Activated CD4-positive, alpha-beta T cell treated with anti-CD3 and anti-CD28 coated beads, Interleukin-2, amount 50 U/mL, for 16 hours (primary cell): ENCODE measurements around the gene ATP8A2.
"Not testable (repeated sequence)": the region's sequence is repeated elsewhere in the genome, so short reads cannot be mapped to it uniquely, and the experiment has no call there.

ENCODE experiments used
- DNase-seq: peaks from one replicate; pipeline ENCODE4 v3.0.0-alpha.2; 2020

Gene ATP8A2

DNA sequence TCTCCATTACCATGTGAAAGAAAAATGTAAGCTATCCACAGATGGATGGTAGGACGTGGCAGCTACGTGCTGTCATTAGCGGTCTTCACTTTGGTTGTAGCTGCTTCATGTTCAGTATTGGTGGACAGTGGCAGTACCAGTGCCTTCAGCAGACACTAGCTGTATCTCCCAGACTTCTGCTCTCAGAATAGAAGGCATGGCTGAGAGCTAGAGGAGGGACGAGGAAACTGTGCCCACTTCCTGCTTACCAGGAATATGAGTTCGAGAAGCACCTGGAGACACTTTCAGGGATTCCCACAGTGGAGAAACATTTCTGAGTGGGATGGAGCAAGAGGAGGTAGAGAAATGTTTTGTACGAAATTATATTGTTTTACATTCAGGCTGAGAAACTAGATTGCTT is 686.9 kb downstream of the ATP8A2 start:
- no peak for DNase-seq

DNA sequence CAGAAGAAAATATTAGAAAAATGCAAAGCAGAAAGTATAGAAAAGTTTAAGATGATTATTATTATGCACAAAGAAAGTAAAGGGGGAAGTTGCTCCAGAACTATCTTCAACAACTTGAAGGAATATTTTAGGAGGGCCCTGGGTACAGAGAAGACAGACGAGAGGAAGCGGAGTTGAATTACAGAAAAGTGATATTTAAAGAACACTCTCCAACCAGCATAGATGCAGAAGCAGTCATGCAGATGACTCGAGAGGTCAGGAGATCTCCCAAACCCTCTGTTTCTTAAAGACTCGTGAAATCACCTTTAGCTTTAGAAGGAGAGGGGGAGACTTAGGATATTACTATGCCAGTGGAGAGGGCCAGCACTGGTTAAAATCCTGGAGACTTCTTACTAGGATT is 688.6 kb downstream of the ATP8A2 start:
- no peak for DNase-seq

DNA sequence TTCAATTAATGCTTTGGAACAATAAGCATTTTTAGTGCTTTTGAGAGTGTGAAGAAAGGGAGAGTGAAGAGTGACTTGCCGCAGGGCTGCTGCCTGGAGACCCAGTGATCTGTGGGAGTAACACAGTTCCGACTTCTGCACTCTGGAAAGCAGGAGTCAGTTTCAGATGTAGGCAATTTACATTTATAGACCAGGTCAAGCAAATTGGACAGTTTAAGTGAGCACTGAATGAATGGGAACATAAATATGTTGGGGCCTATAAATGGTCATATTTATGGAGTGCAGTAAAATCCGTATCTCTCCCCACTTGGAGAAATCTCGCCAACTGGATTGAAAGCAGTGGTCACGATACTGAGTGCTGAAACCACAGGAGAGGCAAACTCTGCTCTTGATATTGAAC is 689.5 kb downstream of the ATP8A2 start:
- DNase-seq: no peak

DNA sequence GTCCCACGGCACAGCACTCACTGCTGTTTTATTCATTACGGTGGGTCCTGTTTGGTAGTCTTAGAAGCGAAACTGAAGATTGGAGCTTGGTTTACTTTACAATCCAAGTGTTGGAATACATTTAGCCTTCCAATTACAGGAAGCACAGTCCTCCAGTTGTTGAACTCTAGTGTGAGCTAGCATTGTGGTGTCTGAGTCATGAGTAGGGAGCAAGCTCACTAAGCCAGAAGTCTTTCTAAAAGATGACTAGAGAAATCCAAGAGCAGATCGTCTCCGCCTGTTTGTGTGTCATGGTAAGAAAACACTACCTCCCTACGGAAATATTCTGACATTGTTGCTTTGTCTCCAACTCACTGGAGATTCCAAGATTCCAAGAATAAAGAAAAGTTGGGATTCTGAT is 690.2 kb downstream of the ATP8A2 start:
- no peak for DNase-seq

DNA sequence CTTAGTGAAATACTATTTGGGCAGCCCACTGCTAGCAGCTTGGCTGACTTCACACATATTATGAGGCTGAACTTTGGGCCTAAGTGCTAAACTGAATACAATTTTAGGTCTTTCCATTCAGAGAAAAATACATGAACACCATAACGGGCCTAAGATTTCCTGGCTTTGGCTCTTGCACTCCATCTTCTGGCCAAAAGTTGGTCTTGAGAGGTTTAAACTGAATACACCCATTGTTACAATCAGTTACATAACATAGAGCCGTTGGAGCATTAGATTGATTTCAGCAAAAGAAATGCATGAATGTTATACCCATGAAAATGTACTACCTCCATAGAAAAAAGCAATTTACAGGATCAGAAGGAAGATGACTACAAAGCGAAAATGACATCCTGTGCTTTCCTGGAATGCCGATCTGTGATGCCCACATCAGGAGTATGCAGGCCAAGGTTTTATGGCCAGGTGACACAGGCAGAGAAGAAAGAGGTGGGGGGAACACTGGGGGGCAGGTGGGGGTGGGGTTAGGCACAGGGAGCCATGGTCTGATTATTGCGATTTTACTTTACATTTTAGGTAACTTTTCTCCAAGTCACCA is 691.2 kb downstream of the ATP8A2 start:
- peak; percentile 44 for DNase-seq

DNA sequence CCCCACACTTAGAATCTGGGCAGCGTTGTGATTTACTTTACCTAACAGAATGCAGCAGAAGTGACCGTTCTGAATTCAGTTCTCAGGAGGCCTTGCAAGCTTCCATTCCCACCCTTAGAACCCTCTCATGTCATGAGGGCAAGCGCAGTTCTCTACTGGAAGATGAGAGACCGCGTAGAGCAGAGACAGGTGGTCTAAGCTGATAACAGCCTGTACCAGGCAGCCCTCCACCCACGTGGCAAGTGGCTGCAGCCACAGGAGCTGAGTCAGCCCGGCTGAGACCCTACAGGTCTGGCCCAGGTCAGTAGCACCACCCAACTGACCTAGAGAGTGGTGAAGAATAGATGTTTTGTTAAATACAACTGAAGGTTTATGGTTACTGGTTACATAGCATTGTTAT is 694.7 kb downstream of the ATP8A2 start:
- DNase-seq: not testable (repeated sequence)

DNA sequence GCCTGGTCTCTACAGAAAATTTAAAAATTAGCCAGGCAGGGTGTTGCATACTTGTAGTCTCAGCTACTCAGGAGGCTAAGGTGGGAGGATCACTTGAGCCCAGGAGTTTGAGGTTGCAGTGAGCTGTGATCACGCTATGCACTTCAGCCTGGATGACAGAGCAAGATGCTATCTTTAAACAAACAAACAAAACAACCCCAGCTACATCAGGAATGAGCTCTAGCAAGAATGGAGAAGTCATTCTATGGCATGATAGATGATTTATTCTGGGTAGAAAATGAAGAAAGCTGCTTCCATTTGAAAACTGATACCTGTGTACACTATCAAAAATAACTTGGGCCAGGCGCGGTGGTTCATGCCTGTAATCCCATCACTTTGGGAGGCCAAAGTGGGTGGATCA is 695.8 kb downstream of the ATP8A2 start:
- DNase-seq: no peak

DNA sequence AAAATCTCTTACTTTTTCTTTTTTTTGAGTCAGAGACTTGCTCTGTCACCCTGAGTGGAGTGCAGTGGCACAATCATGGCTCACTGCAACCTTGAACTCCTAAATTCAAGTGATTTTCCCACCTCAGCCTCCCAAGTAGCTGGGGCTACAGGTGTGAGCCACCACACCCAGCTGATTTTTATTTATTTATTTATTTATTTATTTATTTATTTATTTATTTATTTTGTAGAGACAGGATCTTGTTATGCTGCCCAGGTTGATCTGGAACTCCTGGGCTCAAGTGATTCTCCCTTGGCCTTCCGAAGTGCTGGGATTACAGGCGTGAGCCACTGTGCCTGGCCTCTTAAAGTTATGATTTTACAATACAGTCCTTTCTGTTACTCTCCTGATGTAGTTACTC is 696.6 kb downstream of the ATP8A2 start:
- DNase-seq: not testable (repeated sequence)

DNA sequence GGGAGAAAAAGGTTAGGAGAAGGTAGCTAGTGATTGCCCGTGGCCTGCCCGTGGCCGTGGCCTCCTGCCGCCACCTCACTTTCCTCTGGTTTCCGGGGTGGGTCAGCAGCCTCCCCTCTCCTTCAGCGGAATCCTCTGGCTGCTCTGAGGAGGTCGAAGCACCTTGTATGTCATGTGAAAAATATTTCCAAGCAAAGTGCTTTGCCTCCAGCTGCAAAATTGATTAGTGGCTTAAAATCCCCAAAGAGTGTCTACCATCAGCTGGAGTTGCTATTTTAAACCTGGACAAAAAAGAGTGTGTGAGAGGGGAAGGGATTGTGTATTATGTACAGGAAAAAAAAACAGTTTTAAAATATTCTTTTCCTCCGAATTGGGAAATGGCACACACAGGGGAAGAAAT is 697.9 kb downstream of the ATP8A2 start:
- DNase-seq: not testable (repeated sequence)

DNA sequence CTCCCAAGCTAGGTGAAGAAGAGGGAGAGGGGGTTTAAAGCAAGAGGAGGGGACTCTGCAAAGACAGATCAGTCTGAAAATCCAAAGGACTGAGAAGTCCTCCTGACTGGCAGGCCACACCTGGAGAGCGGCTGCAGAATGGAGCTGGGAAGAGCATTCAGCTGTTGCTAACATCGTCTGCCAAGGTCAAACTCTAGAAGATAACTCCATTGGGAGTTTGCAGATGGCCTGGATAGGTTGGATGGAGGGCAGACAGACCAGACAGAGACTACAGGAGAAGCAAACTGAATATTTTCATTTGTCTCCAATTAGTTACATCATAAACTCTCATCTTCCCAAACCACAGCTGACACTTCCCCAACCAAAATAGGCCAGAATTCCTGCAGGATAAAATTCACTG is 699.9 kb downstream of the ATP8A2 start:
- DNase-seq: no peak

DNA sequence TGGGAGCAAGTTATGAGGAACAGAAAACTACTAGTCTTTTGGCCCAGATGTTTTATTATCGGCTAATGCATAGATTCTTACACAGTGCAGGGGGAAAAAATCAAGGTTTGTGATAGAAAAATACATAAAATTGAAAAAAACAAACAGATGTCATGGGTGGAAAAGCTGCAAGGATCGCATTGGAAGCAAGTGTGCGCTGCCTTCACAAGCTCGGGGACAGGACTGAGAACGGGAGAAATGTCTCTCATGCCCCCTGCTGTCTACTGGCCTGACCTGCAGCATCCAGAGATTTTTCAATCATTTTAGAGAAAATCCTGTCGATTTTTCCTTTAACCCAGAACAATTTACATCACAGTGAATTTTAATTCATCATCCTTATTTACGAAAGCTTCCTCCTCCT is 700.6 kb downstream of the ATP8A2 start:
- not testable (repeated sequence) for DNase-seq

DNA sequence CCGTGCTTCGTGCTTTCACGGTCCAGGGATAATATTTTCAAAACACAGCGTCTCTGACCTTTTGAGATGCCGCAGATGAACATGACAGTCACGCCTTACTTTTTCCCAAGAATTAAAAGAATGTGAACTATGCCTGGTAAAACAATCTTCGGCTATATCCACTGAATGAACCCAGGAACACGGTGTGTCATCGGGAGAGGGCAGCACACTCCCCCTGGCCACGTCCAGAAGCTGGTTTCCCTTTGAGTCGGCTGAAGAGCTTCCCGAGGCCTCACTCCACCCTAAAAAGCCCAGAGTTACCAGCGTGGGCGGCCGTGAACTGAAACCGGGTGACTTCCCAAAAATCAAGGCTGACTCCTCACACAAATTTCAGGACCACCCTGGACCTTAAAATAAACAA is 702.9 kb downstream of the ATP8A2 start:
- DNase-seq: no peak
